ENCODE data around the gene ORMDL2. TPM values are rescaled to one million over a fixed set of nuclear protein-coding genes. Genes with fewer than 3 reads are reported as not detected.
"Not testable (repeated sequence)": the region's sequence is repeated elsewhere in the genome, so short reads cannot be mapped to it uniquely, and the experiment has no call there.

ORMDL2 gene
- total RNA-seq, 1 experiment from 2014 or later, result 48.5 TPM

DNA sequence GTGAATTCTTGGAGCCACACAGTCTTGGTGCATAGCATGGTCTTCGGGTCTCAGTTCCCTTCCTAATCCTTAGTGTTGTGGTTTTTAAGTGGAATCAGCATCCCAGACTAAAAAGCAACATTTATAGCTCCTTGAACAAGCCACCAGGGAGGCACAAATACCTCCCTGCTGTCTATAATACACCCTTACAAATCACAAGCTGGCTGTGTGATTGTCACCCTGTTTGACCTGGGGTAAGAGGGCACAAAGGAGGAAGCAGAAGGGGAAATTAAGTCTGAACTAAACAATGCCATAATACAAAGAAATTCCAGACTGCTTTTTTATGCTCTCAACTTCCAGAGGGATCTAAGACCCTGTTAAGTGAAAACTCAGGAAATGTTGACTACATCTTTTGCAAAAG, 32.6 kb downstream of the ORMDL2 start:
- DNase-seq (ENCODE audit: low read depth), result no peak

DNA sequence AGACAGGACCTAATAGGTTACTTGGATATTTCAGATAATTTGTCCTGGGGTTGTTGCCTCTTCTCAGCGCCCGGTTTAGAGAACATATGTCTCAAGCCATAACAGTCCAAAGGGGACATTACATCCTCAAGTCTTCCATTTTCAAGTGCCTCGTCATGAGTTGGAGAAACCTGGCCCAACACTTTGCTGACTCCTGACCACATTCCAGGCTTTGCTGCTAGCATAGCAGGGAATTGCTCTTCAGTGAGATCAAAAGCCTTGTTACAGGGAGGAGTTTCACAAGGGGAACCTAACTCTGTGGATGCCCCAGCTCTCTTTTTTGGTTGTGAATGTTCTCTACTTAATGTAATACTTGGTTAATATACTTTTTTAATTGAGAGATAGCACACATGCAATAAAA, 33.1 kb downstream of the ORMDL2 start:
- DNase-seq (ENCODE audit: low read depth), result no peak

DNA sequence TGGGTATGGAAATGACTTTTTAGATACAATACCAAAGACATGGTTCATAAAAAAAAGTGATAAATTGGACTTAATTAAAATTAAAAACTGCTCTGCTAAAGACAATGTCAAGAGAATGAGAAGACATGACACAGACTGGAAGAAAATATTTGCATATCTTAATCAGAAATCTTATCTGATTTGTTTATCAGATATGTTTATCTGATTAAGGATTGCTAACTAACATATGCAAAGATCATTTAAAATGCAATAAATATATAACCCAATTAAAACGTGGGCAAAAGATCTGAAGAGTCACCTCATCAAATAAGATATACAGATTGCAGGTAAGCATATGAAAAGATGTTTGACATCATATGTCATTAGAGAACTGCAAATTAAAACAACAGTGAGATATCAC, 34.9 kb downstream of the ORMDL2 start:
- no peak for DNase-seq (ENCODE audit: low read depth)

DNA sequence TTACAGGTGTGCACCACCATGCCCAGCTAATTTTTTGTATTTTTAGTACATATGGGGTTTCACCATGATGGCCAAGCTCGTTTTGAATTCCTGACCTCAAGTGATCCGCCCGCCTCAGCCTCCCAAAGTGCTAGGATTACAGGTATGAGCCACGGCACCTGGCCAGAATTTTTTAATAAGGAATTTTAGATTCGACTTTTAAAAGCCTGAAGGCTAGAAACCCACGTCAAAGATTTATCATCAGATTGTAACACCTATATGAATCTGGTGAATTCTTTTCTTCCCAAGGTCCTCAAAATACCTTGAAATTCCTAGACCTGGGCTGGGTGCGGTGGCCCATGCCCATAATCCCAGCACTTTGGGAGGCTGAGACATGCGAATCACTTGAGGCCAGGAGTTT, 43.6 kb downstream of the ORMDL2 start:
- no peak for DNase-seq (ENCODE audit: low read depth)

GRCh38 chr12:55861871-55862270, 44.0 kb downstream of the ORMDL2 start:
- no peak for DNase-seq (ENCODE audit: low read depth)

DNA sequence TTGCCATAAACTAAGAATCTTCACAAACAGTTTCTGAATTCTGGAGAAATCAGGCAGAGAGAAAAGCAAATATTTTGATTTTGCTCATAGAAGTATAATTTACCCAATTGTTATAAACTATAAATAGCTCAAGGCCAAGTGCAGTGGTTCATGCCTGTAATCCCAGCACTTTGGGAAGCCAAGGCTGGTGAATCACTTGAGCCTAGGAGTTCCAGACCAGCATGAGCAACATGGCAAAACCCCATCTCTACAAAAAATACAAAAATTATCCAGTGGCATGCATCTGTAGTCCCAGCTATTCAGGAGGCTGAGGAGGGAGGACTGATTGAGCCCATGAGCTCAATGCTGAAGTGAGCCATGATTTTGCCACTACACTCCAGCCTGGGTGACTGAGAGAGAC, 44.4 kb downstream of the ORMDL2 start:
- DNase-seq (ENCODE audit: low read depth), result no peak

DNA sequence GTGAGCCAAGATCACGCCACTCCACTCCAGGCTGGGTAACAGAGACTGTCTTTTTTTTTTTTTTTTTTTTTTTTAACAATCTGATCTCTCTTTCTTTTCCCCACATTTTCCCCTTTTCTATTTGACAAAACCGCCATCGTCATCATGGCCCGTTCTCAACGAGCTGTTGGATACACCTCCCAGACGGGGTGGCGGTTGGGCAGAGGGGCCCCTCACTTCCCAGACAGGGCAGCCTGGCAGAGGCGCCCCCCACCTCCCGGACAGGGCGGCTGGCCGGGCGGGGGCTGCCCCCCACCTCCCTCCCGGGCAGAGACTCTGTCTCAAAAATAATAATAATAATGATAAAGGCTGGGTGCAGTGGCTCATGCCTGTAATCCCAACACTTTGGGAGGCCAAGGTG, 45.1 kb downstream of the ORMDL2 start:
- not testable (repeated sequence) for DNase-seq (ENCODE audit: low read depth)

GRCh38 chr12:55865327-55865726, 47.5 kb downstream of the ORMDL2 start:
- DNase-seq (ENCODE audit: low read depth), result no peak

GRCh38 chr12:55866454-55867004, 48.7 kb downstream of the ORMDL2 start:
- not testable (repeated sequence) for DNase-seq (ENCODE audit: low read depth)

Other genes starting within 250 kb of the ORMDL2 start
- not detected in 2 replicates for gene OR2AP1, start 245.6 kb upstream of the ORMDL2 start, total RNA-seq (2014; rRNA removed; shearing (Covaris generic))
- gene OR10P1, start 181.1 kb upstream of the ORMDL2 start, total RNA-seq (2014; rRNA removed; shearing (Covaris generic)), result not detected in 2 replicates
- gene ITGA7, start 110.1 kb upstream of the ORMDL2 start, total RNA-seq (2014; rRNA removed; shearing (Covaris generic)), result 1.3 and 1.4 TPM in 2 replicates
- 105 and 121 TPM in 2 replicates for gene BLOC1S1, start 102.0 kb upstream of the ORMDL2 start, total RNA-seq (2014; rRNA removed; shearing (Covaris generic))
- gene RDH5, start 97.6 kb upstream of the ORMDL2 start, total RNA-seq (2014; rRNA removed; shearing (Covaris generic)), result 2.7 and 3.2 TPM in 2 replicates
- 562 and 623 TPM in 2 replicates for gene CD63, start 89.0 kb upstream of the ORMDL2 start, total RNA-seq (2014; rRNA removed; shearing (Covaris generic))
- 11.1 and 12.5 TPM in 2 replicates for gene GDF11, start 74.9 kb upstream of the ORMDL2 start, total RNA-seq (2014; rRNA removed; shearing (Covaris generic))
- gene SARNP, start 317 bp upstream of the ORMDL2 start, total RNA-seq (2014; rRNA removed; shearing (Covaris generic)), result 70.6 and 79.4 TPM in 2 replicates
- gene DNAJC14, start 11.5 kb downstream of the ORMDL2 start, total RNA-seq (2014; rRNA removed; shearing (Covaris generic)), result 52.2 and 59.2 TPM in 2 replicates
- gene MMP19, start 24.9 kb downstream of the ORMDL2 start, total RNA-seq (2014; rRNA removed; shearing (Covaris generic)), result 0.37 and 0.58 TPM in 2 replicates
- 37.0 and 38.0 TPM in 2 replicates for gene PYM1, start 109.9 kb downstream of the ORMDL2 start, total RNA-seq (2014; rRNA removed; shearing (Covaris generic))
- 49.6 and 56.6 TPM in 2 replicates for gene DGKA, start 113.1 kb downstream of the ORMDL2 start, total RNA-seq (2014; rRNA removed; shearing (Covaris generic))
- gene PMEL, start 148.0 kb downstream of the ORMDL2 start, total RNA-seq (2014; rRNA removed; shearing (Covaris generic)), result 1.1 and 3.3 TPM in 2 replicates
- gene CDK2, start 148.8 kb downstream of the ORMDL2 start, total RNA-seq (2014; rRNA removed; shearing (Covaris generic)), result 76.5 and 97.2 TPM in 2 replicates
- gene RAB5B, start 156.0 kb downstream of the ORMDL2 start, total RNA-seq (2014; rRNA removed; shearing (Covaris generic)), result 25.8 and 34.4 TPM in 2 replicates
- gene SUOX, start 179.2 kb downstream of the ORMDL2 start, total RNA-seq (2014; rRNA removed; shearing (Covaris generic)), result 15.7 and 15.9 TPM in 2 replicates
- gene IKZF4, start 203.0 kb downstream of the ORMDL2 start, total RNA-seq (2014; rRNA removed; shearing (Covaris generic)), result 0.80 and 1.9 TPM in 2 replicates
- gene RPS26, start 223.9 kb downstream of the ORMDL2 start, total RNA-seq (2014; rRNA removed; shearing (Covaris generic)), result 855 and 1,056 TPM in 2 replicates

All from HT1080 (cell line).